ENCODE measurements around the gene EPO. TPM values are rescaled to one million over a fixed set of nuclear protein-coding genes. Genes with fewer than 3 reads are reported as not detected.

Gene EPO
- total and polyA plus RNA-seq, 2 donors from 2014 or later = not detected

DNA sequence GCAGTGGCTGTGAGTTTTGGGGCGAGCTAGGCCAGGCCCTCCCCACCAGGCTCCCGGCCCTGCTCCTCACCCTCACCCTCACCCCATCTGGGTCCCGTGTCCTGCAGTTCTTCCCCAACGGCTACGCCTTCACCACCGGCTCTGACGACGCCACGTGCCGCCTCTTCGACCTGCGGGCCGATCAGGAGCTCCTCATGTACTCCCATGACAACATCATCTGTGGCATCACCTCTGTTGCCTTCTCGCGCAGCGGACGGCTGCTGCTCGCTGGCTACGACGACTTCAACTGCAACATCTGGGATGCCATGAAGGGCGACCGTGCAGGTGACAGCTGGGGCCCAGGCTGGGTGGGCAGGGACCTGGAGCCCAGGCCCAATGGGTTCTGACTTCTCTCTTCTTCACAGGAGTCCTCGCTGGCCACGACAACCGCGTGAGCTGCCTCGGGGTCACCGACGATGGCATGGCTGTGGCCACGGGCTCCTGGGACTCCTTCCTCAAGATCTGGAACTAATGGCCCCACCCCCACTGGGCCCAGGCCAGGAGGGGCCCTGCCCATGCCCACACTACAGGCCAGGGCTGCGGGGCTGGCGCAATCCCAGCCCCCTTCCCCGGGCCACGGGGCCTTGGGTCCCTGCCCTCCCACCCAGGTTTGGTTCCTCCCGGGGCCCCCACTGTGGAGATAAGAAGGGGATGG, 41.8 kb upstream of the EPO start:
- Histone ChIP-seq H3K4me3 (ENCODE audit: low read length in 3 of 3) (no peak overlapping the region), H3K36me3 (ENCODE audit: control insufficient read depth in 2 of 3, insufficient read depth in 3 of 3, low read length in 3 of 3) (peaks cover 0 to 23% (median 14%) of the 10 kb centered on the region in 3 donors), H3K9ac (ENCODE audit: low read length in 3 of 3) (no peak overlapping the region), H3K27ac (ENCODE audit: low read depth in 2 of 2, low read length in 2 of 2) (no peak overlapping the region), H3K9me3 (ENCODE audit: control insufficient read depth in 2 of 3, insufficient read depth in 1 of 3, low read length in 3 of 3) (no peaks in the 10 kb centered on the region), H3K27me3 (ENCODE audit: control insufficient read depth, insufficient read depth, low read length) (no peaks in the 10 kb centered on the region), H3K4me1 (ENCODE audit: control insufficient read depth in 2 of 3, insufficient read depth in 2 of 3, low read depth in 1 of 3, low read length in 3 of 3) (peaks cover 0 to 3% (median 0%) of the 10 kb centered on the region in 3 donors)
- intact Hi-C loops (cut with DNase I) = no loop called here
- FAIRE-seq (no peak), DNase-seq (peak in 2 of 5 donors; percentile 62 to 79)
- TF ChIP-seq, protein P1, sequence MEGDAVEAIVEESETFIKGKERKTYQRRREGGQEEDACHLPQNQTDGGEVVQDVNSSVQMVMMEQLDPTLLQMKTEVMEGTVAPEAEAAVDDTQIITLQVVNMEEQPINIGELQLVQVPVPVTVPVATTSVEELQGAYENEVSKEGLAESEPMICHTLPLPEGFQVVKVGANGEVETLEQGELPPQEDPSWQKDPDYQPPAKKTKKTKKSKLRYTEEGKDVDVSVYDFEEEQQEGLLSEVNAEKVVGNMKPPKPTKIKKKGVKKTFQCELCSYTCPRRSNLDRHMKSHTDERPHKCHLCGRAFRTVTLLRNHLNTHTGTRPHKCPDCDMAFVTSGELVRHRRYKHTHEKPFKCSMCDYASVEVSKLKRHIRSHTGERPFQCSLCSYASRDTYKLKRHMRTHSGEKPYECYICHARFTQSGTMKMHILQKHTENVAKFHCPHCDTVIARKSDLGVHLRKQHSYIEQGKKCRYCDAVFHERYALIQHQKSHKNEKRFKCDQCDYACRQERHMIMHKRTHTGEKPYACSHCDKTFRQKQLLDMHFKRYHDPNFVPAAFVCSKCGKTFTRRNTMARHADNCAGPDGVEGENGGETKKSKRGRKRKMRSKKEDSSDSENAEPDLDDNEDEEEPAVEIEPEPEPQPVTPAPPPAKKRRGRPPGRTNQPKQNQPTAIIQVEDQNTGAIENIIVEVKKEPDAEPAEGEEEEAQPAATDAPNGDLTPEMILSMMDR (IDR thresholded peaks at IDR 0.05; ENCODE audit: borderline replicate concordance, extremely low read depth, insufficient read depth) = no peak

DNA sequence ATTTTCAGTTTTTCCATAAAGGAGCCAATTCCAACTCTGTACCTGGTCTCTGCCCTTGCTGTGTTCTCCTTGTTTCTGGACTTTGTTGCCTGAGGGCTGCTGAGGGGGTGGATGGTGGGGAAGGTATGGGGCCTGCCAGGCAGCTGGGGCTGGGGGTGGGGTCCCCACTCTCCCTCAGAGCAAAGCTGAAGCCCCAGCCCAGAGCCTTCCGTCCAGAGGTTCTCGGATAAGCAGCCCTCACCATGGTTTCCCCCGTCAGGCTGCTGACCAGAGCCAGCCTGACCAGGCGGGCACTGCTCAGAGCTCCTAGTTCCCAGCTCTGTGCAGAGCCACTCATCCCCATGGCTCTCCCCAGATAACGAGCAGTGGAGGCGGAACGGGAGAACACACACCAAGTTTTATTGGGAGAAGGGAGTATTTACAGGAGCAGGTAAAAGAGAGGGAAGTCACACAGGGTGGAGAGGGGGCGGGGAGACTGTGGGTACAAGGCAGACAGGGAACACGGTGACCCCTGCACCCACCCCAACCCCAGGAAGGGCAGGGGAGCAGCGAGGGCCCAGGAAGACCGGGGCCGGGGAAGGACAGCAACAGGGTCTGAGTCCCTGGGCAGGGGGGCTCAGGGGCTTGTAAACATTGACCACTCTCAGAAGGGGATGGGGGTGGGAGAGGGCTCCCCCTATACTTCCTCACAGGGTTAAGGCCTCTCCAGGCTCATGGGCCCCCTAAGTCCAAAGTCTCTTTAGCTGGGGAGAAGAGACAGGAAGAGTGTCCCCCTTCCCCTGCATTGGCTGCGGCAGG, 40.9 kb upstream of the EPO start:
- H3K4me3 ChIP-seq (ENCODE audit: low read length in 3 of 3) = no peak overlapping the region
- H3K4me1 ChIP-seq (ENCODE audit: control insufficient read depth in 2 of 3, insufficient read depth in 2 of 3, low read depth in 1 of 3, low read length in 3 of 3) = peaks cover 0 to 3% (median 0%) of the 10 kb centered on the region in 3 donors
- TF ChIP-seq, protein P1 (IDR thresholded peaks at IDR 0.05; ENCODE audit: borderline replicate concordance, extremely low read depth, insufficient read depth) = no peak
- FAIRE-seq (no peak), DNase-seq (peak in 2 of 5 donors; percentile 54 to 75)
- H3K27me3 ChIP-seq (ENCODE audit: control insufficient read depth, insufficient read depth, low read length) = no peaks in the 10 kb centered on the region
- H3K27ac ChIP-seq (ENCODE audit: low read depth in 2 of 2, low read length in 2 of 2) = no peak overlapping the region
- no peaks in the 10 kb centered on the region for H3K9me3 ChIP-seq (ENCODE audit: control insufficient read depth in 2 of 3, insufficient read depth in 1 of 3, low read length in 3 of 3)
- H3K9ac ChIP-seq (ENCODE audit: low read length in 3 of 3) = no peak overlapping the region
- peaks cover 0 to 24% (median 14%) of the 10 kb centered on the region in 3 donors for H3K36me3 ChIP-seq (ENCODE audit: control insufficient read depth in 2 of 3, insufficient read depth in 3 of 3, low read length in 3 of 3)
- intact Hi-C loops (cut with DNase I) = no loop called here

DNA sequence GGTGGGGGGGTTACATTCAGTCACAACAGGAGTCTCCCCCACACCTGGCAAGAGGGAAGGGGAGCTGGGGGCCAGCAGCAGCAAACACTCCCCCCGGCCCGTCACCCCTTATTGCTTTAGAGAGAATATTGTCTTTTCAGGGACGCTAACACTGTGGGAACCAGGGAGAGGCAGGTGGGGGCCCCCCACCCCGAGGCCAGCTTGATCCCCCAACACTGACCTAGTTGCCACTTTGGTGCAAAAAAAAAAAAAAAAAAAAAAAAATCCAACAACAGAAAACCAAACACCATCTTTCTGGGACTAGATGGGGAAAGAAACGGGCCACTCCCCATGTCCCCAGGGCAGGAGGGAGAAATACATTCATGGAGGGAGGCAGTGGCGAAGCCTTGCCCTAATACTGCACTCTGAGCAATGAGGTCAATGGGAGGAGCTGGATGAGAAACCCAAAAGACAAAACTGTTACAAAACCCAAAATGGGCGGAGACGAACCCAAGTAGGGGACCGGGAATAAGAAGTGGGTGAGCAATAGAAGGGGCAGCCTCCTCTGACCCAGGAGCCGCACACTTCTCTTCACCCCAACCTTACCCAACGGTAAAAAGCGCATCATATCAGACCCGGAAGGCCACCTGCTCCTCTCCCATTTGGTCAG, 40.2 kb upstream of the EPO start:
- FAIRE-seq (no peak), DNase-seq (peak in 2 of 5 donors; percentile 45 to 54)
- H3K9me3 ChIP-seq (ENCODE audit: control insufficient read depth in 2 of 3, insufficient read depth in 1 of 3, low read length in 3 of 3) = no peaks in the 10 kb centered on the region
- peaks cover 0 to 3% (median 0%) of the 10 kb centered on the region in 3 donors for H3K4me1 ChIP-seq (ENCODE audit: control insufficient read depth in 2 of 3, insufficient read depth in 2 of 3, low read depth in 1 of 3, low read length in 3 of 3)
- H3K27me3 ChIP-seq (ENCODE audit: control insufficient read depth, insufficient read depth, low read length) = no peaks in the 10 kb centered on the region
- TF ChIP-seq, protein P1 (IDR thresholded peaks at IDR 0.05; ENCODE audit: borderline replicate concordance, extremely low read depth, insufficient read depth) = no peak
- H3K27ac ChIP-seq (ENCODE audit: low read depth in 2 of 2, low read length in 2 of 2) = no peak overlapping the region
- intact Hi-C loops (cut with DNase I) = loop anchor here (10.0 kb wide), 2 partner anchors 105 to 215 kb away; partner anchors contain the start of genes SAP25 and SPACDR
- H3K36me3 ChIP-seq (ENCODE audit: control insufficient read depth in 2 of 3, insufficient read depth in 3 of 3, low read length in 3 of 3) = peaks cover 0 to 26% (median 18%) of the 10 kb centered on the region in 3 donors
- H3K9ac ChIP-seq (ENCODE audit: low read length in 3 of 3) = no peak overlapping the region
- no peak overlapping the region for H3K4me3 ChIP-seq (ENCODE audit: low read length in 3 of 3)

All from kidney (tissue), 14 donors.